GM06990 (cell line): Measurements from ENCODE around the gene ASB12.

ENCODE experiments used
- DNase-seq: peaks from one replicate; pipeline ENCODE4 v3.0.0-alpha.2; 2011; ENCODE audit not compliant: insufficient read length; ENCODE audit errors: extremely low read depth
- H3K27me3 ChIP-seq: replicated peaks from 2 replicates; pipeline ENCODE4 v1.6.0; 2011; ENCODE audit warnings: low read length; ENCODE audit not compliant: control insufficient read depth, insufficient read depth
- H3K36me3 ChIP-seq: 2 replicates; pipeline ENCODE4 v1.5.1; 2011; ENCODE audit warnings: low read length; ENCODE audit not compliant: control insufficient read depth, insufficient read depth
- H3K4me3 ChIP-seq: replicated peaks from 2 replicates; pipeline ENCODE4 v1.5.1; 2011; ENCODE audit warnings: low read depth, mild to moderate bottlenecking, control low read depth, low read length
- TF ChIP-seq, protein P1 (sequence below): IDR thresholded peaks from 2 replicates; pipeline ENCODE4 v1.5.1; 2011; ENCODE audit warnings: low read length, control low read depth, mild to moderate bottlenecking, inconsistent platforms; ENCODE audit not compliant: insufficient read depth, poor library complexity, severe bottlenecking

Gene ASB12

GRCh38 chrX:64184396-64184795 is 46.0 kb downstream of the ASB12 start:
- DNase-seq, result no peak
- H3K4me3 ChIP-seq, result no peak overlapping the region
- TF ChIP-seq, protein P1, sequence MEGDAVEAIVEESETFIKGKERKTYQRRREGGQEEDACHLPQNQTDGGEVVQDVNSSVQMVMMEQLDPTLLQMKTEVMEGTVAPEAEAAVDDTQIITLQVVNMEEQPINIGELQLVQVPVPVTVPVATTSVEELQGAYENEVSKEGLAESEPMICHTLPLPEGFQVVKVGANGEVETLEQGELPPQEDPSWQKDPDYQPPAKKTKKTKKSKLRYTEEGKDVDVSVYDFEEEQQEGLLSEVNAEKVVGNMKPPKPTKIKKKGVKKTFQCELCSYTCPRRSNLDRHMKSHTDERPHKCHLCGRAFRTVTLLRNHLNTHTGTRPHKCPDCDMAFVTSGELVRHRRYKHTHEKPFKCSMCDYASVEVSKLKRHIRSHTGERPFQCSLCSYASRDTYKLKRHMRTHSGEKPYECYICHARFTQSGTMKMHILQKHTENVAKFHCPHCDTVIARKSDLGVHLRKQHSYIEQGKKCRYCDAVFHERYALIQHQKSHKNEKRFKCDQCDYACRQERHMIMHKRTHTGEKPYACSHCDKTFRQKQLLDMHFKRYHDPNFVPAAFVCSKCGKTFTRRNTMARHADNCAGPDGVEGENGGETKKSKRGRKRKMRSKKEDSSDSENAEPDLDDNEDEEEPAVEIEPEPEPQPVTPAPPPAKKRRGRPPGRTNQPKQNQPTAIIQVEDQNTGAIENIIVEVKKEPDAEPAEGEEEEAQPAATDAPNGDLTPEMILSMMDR, result no peak
- H3K36me3 ChIP-seq, result no peaks in the 10 kb centered on the region
- no peaks in the 10 kb centered on the region for H3K27me3 ChIP-seq

DNA sequence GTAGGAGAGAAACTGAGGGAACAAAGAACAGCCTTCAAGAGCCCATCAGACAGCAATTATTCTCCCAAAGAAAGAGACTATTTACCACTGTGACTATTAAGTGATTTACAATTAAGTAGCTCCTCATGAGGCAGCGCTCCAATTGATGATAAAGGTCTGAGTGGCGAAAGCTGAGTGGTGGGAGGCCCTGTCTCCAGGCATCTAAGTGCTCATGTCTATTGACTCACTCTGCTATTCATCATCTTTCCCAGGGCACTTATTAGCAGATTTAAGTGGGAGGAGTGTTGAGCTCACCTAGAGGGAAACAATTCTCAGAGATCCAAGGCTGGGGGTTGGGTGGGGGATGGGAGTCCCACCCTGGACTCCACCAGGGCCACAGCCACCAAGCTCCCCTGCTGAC is 48.2 kb downstream of the ASB12 start:
- Histone ChIP-seq H3K4me3 (no peak overlapping the region), H3K36me3 (no peaks in the 10 kb centered on the region), H3K27me3 (no peaks in the 10 kb centered on the region)
- TF ChIP-seq, protein P1, result no peak
- DNase-seq, result no peak

GRCh38 chrX:64176876-64177275 is 53.5 kb downstream of the ASB12 start:
- TF ChIP-seq, protein P1, result no peak
- Histone ChIP-seq H3K27me3 (no peaks in the 10 kb centered on the region), H3K4me3 (no peak overlapping the region), H3K36me3 (no peaks in the 10 kb centered on the region)
- DNase-seq, result no peak
